Breast epithelium (tissue), 3 donors: ENCODE data around the gene ZFHX3.

Experiments
- POLR2A ChIP-seq: fragments of 450-650 bp; IDR thresholded peaks from one replicate; pipeline ENCODE4 v1.6.1; 2016; ENCODE audit warnings: antibody characterized with exemption, mild to moderate bottlenecking, moderate library complexity
- TF ChIP-seq, protein P1 (sequence below), 3 donors: fragments of 450-650 bp; IDR thresholded peaks; one replicate each; pipeline ENCODE4 v1.5.1; 2016 to 2017; ENCODE audit warnings: antibody characterized with exemption in 3 of 3, mild to moderate bottlenecking in 3 of 3, moderate library complexity in 3 of 3

DNA sequence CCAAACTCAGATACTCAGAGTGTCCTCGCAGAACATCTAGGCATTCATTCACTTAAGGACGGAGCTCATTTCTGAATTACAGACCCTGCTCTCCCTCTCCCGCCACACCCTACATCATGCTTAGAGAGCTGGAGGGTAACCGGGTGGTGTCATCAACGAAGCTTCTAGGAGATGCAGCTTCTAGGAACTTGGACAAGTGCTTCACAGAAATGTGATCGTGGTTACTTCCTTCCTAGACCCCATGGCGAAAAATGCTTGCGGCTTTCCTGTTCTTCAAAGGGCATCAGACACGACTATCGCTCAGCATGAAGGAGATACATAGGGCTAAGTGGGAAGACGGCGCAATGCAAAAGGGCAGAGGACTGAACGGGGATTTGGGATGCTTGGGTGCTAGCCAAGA is 126.8 kb downstream of the ZFHX3 start:
- TF ChIP-seq POLR2A: no peak
- TF ChIP-seq, protein P1, sequence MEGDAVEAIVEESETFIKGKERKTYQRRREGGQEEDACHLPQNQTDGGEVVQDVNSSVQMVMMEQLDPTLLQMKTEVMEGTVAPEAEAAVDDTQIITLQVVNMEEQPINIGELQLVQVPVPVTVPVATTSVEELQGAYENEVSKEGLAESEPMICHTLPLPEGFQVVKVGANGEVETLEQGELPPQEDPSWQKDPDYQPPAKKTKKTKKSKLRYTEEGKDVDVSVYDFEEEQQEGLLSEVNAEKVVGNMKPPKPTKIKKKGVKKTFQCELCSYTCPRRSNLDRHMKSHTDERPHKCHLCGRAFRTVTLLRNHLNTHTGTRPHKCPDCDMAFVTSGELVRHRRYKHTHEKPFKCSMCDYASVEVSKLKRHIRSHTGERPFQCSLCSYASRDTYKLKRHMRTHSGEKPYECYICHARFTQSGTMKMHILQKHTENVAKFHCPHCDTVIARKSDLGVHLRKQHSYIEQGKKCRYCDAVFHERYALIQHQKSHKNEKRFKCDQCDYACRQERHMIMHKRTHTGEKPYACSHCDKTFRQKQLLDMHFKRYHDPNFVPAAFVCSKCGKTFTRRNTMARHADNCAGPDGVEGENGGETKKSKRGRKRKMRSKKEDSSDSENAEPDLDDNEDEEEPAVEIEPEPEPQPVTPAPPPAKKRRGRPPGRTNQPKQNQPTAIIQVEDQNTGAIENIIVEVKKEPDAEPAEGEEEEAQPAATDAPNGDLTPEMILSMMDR (IDR thresholded peaks at IDR 0.05): no peak
